ENCODE data around the gene CCDC188. TPM values are rescaled to one million over a fixed set of nuclear protein-coding genes. Genes with fewer than 3 reads are reported as not detected.

CCDC188 gene
- total and polyA plus RNA-seq, 2 donors (not counting 1 experiment from before 2014, with no cell fraction given) = not detected

- DNase-seq (no peak), ATAC-seq (ENCODE audit: low read depth) (no peak)
- H2AFZ ChIP-seq (ENCODE audit: insufficient read depth, low read depth, low read length, poor library complexity, severe bottlenecking) = no peak overlapping the region
- Mint-ChIP-seq H3K4me1 (peaks cover 2% of the 10 kb centered on the region), H3K27ac (no peak overlapping the region), H3K9me3 (ENCODE audit: insufficient read depth) (no peaks in the 10 kb centered on the region), H3K27me3 (peaks cover 10% of the 10 kb centered on the region), H3K4me3 (no peak overlapping the region)
- no peaks in the 10 kb centered on the region for H3K79me2 ChIP-seq (ENCODE audit: control insufficient read depth, insufficient read depth, low read length)
- no peak overlapping the region for H3K4me3 ChIP-seq (ENCODE audit: control extremely low read depth in 1 of 5, extremely low read depth in 1 of 5, insufficient read depth in 1 of 5, low read depth in 2 of 5, low read length in 4 of 5)
- no peak overlapping the region for H3K9ac ChIP-seq (ENCODE audit: low read length)
- ChIA-PET CTCF (interaction anchor here (0.7 to 2.9 kb wide), 19 partner anchors 9 to 546 kb away, joined by 3 to 31 read pairs (median 5); partner anchors contain the start of gene DGCR6L), POLR2A (no interaction called here)
- H3K27ac ChIP-seq (ENCODE audit: low read length in 2 of 2) = no peak overlapping the region
- H3K4me2 ChIP-seq (replicated peaks; ENCODE audit: low read depth, low read length, poor library complexity, severe bottlenecking) = no peak overlapping the region
- TF ChIP-seq CTCF (IDR thresholded peaks at IDR 0.05) (no peak), EZH2 (IDR thresholded peaks at IDR 0.05; ENCODE audit: borderline replicate concordance, insufficient read depth, low read depth, low read length, poor library complexity, severe bottlenecking) (no peak)
- no peaks in the 10 kb centered on the region for H3K36me3 ChIP-seq (replicated peaks in 1 of 2; ENCODE audit: control extremely low read depth in 1 of 2, control insufficient read depth in 1 of 2, extremely low read depth in 1 of 2, insufficient read depth in 2 of 2, low read length in 1 of 2)
- peaks cover 0 to 3% of the 10 kb centered on the region in 2 donors for H3K4me1 ChIP-seq (ENCODE audit: control insufficient read depth in 2 of 2, insufficient read depth in 2 of 2, low read length in 2 of 2)
- peaks cover 0 to 13% (median 0%) of the 10 kb centered on the region in 3 donors for H3K9me3 ChIP-seq (ENCODE audit: control extremely low read depth in 1 of 3, control insufficient read depth in 2 of 3, insufficient read depth in 1 of 3, low read length in 2 of 3)
- no peaks in the 10 kb centered on the region for H4K20me1 ChIP-seq (ENCODE audit: control insufficient read depth, insufficient read depth, low read length, poor library complexity, severe bottlenecking)
- peaks cover 0 to 40% (median 10%) of the 10 kb centered on the region in 4 experiments for H3K27me3 ChIP-seq (replicated peaks in 1 of 4; ENCODE audit: control extremely low read depth in 1 of 4, control insufficient read depth in 3 of 4, insufficient read depth in 4 of 4, low read length in 3 of 4)
- intact Hi-C loops (cut with micrococcal nuclease) = loop anchor here (1.0 kb wide), 1 partner anchor 111 kb away; the partner anchor contains the start of gene RTN4R
- 59% methylated on average over 4 of the region's 15 CpGs for WGBS (ENCODE audit: insufficient coverage)
These were observed 6.8 kb upstream of the CCDC188 start for GRCh38 chr22:20157430-20158183.
